Left lung (tissue), 10 donors: ENCODE results near the gene NISCH. TPM values are rescaled to one million over a fixed set of nuclear protein-coding genes. Genes with fewer than 3 reads are reported as not detected.
A peak's percentile ranks its signal among the peaks of the same experiment; 100 is the strongest.

Experiments used
- ATAC-seq: fragments of 200-7000 bp; cut with Tn5 transposase; one replicate; pipeline ENCODE4 v1.9.1; 2020; ENCODE audit warnings: moderate library complexity
- DNase-seq, 4 donors: peaks; one replicate each; pipeline ENCODE4 v3.0.0-alpha.2; 2013 to 2020
- H3K27ac ChIP-seq, 2 donors: fragments of 200-600 bp; sonication (generic) in 1 of 2; one replicate each; pipeline versions ENCODE4 v1.5.0 to v1.8.0; 2020 to 2021
- H3K27me3 ChIP-seq, 2 donors: fragments of 200-600 bp; sonication (generic) in 1 of 2; one replicate each; pipeline versions ENCODE4 v1.5.0 to v1.8.0; 2020 to 2021
- H3K36me3 ChIP-seq, 2 donors: fragments of 200-600 bp; sonication (generic) in 1 of 2; one replicate each; pipeline versions ENCODE4 v1.5.0 to v1.8.0; 2020 to 2021
- H3K4me1 ChIP-seq, 2 donors: fragments of 200-600 bp; one replicate each; pipeline ENCODE4 v1.8.0; 2021
- H3K4me3 ChIP-seq, 2 donors: fragments of 200-600 bp; sonication (generic) in 1 of 2; one replicate each; pipeline versions ENCODE4 v1.5.0 to v1.8.0; 2020 to 2021; ENCODE audit warnings: mild to moderate bottlenecking in 1 of 2
- H3K9me3 ChIP-seq, 2 donors: fragments of 200-600 bp; sonication (generic) in 1 of 2; one replicate each; pipeline versions ENCODE4 v1.5.0 to v1.8.0; 2020 to 2021
- intact Hi-C, 2 donors: fragments of 100-400 bp; cut with DNase I; formaldehyde crosslinking; loops; one replicate each; pipeline versions ENCODE4 v1.11.2 to v1.14.2; 2022
- polyA plus RNA-seq, 6 donors: library from polyadenylated mRNA; unstranded; fragments of 120-200 nt; gene quantifications; one replicate each; pipeline ENCODE4 v1.2.1, GENCODE V29; 2013; ENCODE audit not compliant: insufficient read length in 6 of 6
- total RNA-seq, 2 donors: library from RNA; stranded (reverse); fragmentation: NEBNext Ultra II Directional; extraction: Animal tissue kit (Norgen Biotek cat#: 25700); gene quantifications; one replicate each; pipeline ENCODE4 v1.2.1, GENCODE V29; 2021
- TF ChIP-seq, protein P1 (sequence below), 2 donors: fragments of 200-600 bp; sonication (generic) in 1 of 2; IDR thresholded peaks; one replicate each; pipeline versions ENCODE4 v1.5.0 to v1.8.0; 2021; ENCODE audit warnings: antibody characterized with exemption in 2 of 2
- donor health status: DM: no; HTN: yes; CAD: no.
- donor health status: DM: no; HTN: no; CAD: no.

Gene NISCH
- total and polyA plus RNA-seq, 8 donors: 72.6 to 178 (median 140) TPM

DNA sequence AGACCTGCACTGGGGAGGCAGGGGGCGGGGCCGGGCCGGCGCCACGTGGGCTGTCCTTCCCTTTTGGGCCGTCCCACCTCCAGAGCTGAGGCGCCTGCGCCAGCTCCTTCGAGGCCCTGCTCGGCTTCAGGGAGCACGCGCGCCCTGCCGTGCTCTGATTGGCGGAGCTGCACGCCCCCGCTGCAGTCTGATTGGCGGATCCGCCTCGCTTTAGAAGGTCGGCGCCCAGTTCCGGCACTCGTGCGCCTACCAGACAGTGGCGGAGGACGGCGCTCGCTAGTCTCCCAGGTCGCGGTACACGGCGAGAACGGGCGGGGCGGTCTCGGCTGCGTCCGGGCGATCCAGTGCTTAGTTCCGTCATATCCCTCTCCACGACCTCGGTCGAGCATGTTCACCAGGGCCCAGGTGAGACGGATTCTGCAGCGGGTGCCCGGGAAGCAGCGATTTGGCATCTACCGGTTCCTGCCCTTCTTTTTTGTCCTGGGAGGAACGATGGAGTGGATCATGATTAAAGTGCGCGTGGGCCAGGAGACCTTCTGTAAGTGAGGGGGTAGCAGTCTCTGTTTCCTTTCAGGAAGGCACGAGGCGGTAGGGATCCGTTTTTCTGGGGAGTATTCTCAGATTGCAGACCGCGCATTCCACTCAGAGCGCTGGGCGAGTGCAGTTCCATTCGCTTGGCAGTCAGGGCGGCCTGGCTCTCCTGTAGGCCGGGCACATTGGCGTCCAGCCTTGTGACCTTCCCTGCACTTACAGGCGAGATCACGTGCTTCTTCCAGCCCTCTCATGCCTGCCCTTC lies 81.2 kb downstream of the NISCH start, which contains the start of gene UQCC5:
UQCC5 (plus strand) TSS at position 237 of the 796 bp plus-strand sequence; CDS start at position 388, 151 bp downstream.
- Histone ChIP-seq H3K27me3 (peaks cover 0 to 31% of the 10 kb centered on the region in 2 donors), H3K4me3 (peak within 1 kb of the TSS; percentile 71 to 80), H3K36me3 (peaks cover 0 to 13% of the 10 kb centered on the region in 2 donors), H3K9me3 (no peaks in the 10 kb centered on the region), H3K4me1 (peaks cover 21 to 81% of the 10 kb centered on the region in 2 donors), H3K27ac (peak within 1 kb of the TSS; percentile 88 to 89)
- TF ChIP-seq, protein P1, sequence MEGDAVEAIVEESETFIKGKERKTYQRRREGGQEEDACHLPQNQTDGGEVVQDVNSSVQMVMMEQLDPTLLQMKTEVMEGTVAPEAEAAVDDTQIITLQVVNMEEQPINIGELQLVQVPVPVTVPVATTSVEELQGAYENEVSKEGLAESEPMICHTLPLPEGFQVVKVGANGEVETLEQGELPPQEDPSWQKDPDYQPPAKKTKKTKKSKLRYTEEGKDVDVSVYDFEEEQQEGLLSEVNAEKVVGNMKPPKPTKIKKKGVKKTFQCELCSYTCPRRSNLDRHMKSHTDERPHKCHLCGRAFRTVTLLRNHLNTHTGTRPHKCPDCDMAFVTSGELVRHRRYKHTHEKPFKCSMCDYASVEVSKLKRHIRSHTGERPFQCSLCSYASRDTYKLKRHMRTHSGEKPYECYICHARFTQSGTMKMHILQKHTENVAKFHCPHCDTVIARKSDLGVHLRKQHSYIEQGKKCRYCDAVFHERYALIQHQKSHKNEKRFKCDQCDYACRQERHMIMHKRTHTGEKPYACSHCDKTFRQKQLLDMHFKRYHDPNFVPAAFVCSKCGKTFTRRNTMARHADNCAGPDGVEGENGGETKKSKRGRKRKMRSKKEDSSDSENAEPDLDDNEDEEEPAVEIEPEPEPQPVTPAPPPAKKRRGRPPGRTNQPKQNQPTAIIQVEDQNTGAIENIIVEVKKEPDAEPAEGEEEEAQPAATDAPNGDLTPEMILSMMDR (IDR thresholded peaks at IDR 0.05): no peak
- intact Hi-C loops: loop anchor here in 1 of 2 donors (10.0 kb wide), 1 partner anchor 72 kb away; no protein-coding TSS in a partner anchor
- ATAC-seq (peak; percentile 92), DNase-seq (peak; percentile 96 to 99 (median 99))

DNA sequence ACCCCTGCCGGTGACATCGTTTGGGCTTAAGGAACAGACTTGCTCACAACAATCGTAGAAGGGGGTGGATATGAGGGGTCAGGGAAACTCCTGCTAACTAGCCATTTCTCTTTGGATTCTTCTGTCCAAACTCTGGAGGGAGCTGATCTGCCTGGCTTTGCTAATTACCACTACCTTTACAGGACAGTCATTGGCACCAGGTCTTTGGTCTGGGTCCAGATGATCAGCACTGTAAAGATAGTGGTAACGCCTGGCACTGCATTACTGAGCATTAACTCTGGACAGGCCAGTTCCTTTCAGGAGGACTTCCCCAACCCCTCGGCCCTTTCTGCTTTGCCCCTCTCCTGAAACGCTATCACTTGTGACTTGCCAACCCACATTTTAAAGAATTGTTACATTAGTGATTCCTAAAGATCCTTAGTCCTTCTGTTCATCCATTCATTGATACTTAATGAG lies 81.8 kb downstream of the NISCH start:
- Histone ChIP-seq H3K4me3 (peak overlapping the region; percentile 71 to 80), H3K27ac (peak overlapping the region; percentile 88 to 89), H3K9me3 (no peaks in the 10 kb centered on the region), H3K27me3 (peaks cover 0 to 28% of the 10 kb centered on the region in 2 donors), H3K4me1 (peaks cover 21 to 74% of the 10 kb centered on the region in 2 donors), H3K36me3 (peaks cover 0 to 20% of the 10 kb centered on the region in 2 donors)
- ATAC-seq (no peak), DNase-seq (no peak)
- TF ChIP-seq, protein P1 (IDR thresholded peaks at IDR 0.05): no peak
- intact Hi-C loops: loop anchor here in 1 of 2 donors (10.0 kb wide), 1 partner anchor 72 kb away; no protein-coding TSS in a partner anchor

DNA sequence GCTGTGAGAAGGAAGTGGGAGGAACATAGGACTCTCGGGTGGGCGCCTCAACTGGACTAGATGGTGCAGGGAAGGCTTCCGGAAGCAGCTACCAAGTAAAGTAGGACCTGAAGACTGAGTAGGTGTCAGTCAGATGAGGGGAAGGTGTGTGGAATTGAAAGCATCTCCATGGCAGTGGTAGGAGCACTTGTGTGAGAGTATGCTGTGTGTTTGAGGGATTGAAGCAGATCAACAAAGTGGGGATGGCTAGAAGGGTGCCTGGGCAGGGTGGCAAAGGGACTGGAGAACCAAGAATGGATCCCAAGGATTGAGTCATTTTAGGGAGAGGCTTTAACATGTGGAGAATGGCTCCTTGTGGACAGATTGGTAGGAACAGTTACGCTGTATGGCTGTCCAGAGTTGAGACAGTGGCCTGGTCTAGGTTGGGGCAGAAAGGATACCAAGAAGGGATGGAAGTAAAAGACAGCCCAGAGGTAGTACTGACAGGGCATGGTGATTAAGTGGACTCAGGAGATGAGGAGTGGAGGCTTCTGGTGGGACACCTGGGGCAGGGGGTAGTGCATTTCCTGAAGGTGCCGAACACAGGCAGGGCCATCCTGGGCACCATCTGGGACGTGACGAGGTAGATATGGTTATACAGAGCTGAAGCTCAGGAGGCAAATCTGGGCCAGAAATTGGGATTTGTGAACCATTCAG lies 82.5 kb downstream of the NISCH start:
- Histone ChIP-seq H3K4me1 (peaks cover 15 to 67% of the 10 kb centered on the region in 2 donors), H3K9me3 (no peaks in the 10 kb centered on the region), H3K27ac (peak overlapping the region in 1 of 2 donors; percentile 88), H3K27me3 (peaks cover 0 to 21% of the 10 kb centered on the region in 2 donors), H3K36me3 (peaks cover 0 to 21% of the 10 kb centered on the region in 2 donors), H3K4me3 (peak overlapping the region; percentile 71 to 80)
- DNase-seq (no peak), ATAC-seq (no peak)
- TF ChIP-seq, protein P1 (IDR thresholded peaks at IDR 0.05): no peak
- intact Hi-C loops: loop anchor here in 1 of 2 donors (10.0 kb wide), 1 partner anchor 73 kb away; no protein-coding TSS in a partner anchor

DNA sequence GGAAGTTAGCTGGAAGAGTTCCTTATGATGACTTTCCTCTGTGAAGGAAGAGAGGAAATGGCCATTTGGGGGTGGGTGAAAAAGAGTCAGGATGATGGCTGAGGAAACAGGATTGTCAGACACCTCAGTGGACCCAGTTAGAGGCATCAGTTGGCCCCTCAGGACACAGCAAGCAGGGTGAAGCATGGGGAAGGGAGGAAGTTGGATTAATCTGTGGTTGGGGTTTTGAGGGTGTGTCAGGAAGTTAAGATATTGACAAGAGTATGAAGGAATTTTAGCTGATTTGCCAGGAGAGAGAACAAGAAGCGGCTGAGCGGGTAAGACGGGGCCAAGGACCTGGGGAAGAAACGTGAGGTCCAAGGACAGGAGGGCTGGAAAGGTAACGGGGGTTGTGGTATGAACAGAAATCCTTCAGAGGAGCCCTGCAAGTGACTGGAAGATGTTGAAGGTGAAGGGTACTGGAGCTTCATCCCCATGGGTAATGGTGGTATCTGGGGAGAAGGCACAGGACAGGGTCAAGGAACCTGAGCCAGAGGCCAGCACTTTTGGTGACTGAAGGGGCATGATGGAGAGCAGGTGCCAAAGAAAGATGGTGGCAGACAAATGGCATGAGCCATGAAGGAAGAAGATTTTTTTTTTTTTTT lies 83.7 kb downstream of the NISCH start:
- Histone ChIP-seq H3K36me3 (peaks cover 0 to 23% of the 10 kb centered on the region in 2 donors), H3K9me3 (no peaks in the 10 kb centered on the region), H3K4me1 (peaks cover 13 to 59% of the 10 kb centered on the region in 2 donors), H3K4me3 (peak overlapping the region in 1 of 2 donors; percentile 80), H3K27ac (no peak overlapping the region), H3K27me3 (peaks cover 0 to 12% of the 10 kb centered on the region in 2 donors)
- no peak for DNase-seq
- intact Hi-C loops: loop anchor here in 1 of 2 donors (10.0 kb wide), 1 partner anchor 74 kb away; no protein-coding TSS in a partner anchor
- TF ChIP-seq, protein P1 (IDR thresholded peaks at IDR 0.05): no peak
- no peak for ATAC-seq
